ENCODE results near the gene SIT1. TPM values are rescaled to one million over a fixed set of nuclear protein-coding genes. Genes with fewer than 3 reads are reported as not detected.
A peak's percentile ranks its signal among the peaks of the same experiment; 100 is the strongest.

Gene SIT1
- total RNA-seq, 2 experiments from 2014 or later = 18.4 to 19.2 TPM

- H3K27ac Mint-ChIP-seq = peak overlapping the region; percentile 96
- ChIA-PET POLR2A (interaction anchor here (0.6 to 3.9 kb wide), 13 partner anchors 11 to 1336 kb away, joined by 3 to 45 read pairs (median 4); partner anchors contain the start of genes CCDC107, CD72, CREB3 and RMRP), CTCF (interaction anchor here (0.7 to 4.3 kb wide), 26 partner anchors 9 to 532 kb away, joined by 3 to 31 read pairs (median 4); partner anchors contain the start of genes ARHGEF39, CCDC107, CREB3 and RMRP)
- Histone ChIP-seq H3K4me1 (ENCODE audit: insufficient read depth, low read length) (peaks cover 43% of the 10 kb centered on the region), H3K9me3 (ENCODE audit: control insufficient read depth in 1 of 2, insufficient read depth in 1 of 2, low read length in 2 of 2) (no peaks in the 10 kb centered on the region), H3K4me3 (ENCODE audit: low read length) (peak overlapping the region; percentile 94), H3K36me3 (ENCODE audit: insufficient read depth, low read length) (peaks cover 23% of the 10 kb centered on the region), H3K27ac (ENCODE audit: low read depth in 1 of 2, low read length in 2 of 2) (peak overlapping the region; percentile 73 to 89), H3K27me3 (ENCODE audit: control insufficient read depth in 1 of 2, insufficient read depth in 2 of 2, low read length in 2 of 2) (no peaks in the 10 kb centered on the region)
- no peaks in the 10 kb centered on the region for H3K27me3 Mint-ChIP-seq
- intact Hi-C loops (cut with DNase I, micrococcal nuclease) = loop anchor here (1.0 to 10.0 kb wide), 11 partner anchors 43 to 1161 kb away; partner anchors contain the start of genes ATOSB (in 1 of the 2), CCDC107 (in 1 of the 2), CREB3 (in 1 of the 2) and RMRP (in 1 of the 2)
- H3K9me3 Mint-ChIP-seq = no peaks in the 10 kb centered on the region
- TF ChIP-seq, protein P1, sequence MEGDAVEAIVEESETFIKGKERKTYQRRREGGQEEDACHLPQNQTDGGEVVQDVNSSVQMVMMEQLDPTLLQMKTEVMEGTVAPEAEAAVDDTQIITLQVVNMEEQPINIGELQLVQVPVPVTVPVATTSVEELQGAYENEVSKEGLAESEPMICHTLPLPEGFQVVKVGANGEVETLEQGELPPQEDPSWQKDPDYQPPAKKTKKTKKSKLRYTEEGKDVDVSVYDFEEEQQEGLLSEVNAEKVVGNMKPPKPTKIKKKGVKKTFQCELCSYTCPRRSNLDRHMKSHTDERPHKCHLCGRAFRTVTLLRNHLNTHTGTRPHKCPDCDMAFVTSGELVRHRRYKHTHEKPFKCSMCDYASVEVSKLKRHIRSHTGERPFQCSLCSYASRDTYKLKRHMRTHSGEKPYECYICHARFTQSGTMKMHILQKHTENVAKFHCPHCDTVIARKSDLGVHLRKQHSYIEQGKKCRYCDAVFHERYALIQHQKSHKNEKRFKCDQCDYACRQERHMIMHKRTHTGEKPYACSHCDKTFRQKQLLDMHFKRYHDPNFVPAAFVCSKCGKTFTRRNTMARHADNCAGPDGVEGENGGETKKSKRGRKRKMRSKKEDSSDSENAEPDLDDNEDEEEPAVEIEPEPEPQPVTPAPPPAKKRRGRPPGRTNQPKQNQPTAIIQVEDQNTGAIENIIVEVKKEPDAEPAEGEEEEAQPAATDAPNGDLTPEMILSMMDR (IDR thresholded peaks at IDR 0.05) = peak; percentile 98
- peak; percentile 98 to 100 (median 99) for DNase-seq
- peaks cover 33% of the 10 kb centered on the region for H3K4me1 Mint-ChIP-seq (ENCODE audit: low read depth)
- H3K4me3 Mint-ChIP-seq = peak overlapping the region; percentile 99
- peak; percentile 88 for ATAC-seq (ENCODE audit: poor library complexity)
- H3K36me3 Mint-ChIP-seq (ENCODE audit: low read depth) = peaks cover 25% of the 10 kb centered on the region
Measured at GRCh38 chr9:35603986-35604577, 46.6 kb downstream of the SIT1 start.

DNA sequence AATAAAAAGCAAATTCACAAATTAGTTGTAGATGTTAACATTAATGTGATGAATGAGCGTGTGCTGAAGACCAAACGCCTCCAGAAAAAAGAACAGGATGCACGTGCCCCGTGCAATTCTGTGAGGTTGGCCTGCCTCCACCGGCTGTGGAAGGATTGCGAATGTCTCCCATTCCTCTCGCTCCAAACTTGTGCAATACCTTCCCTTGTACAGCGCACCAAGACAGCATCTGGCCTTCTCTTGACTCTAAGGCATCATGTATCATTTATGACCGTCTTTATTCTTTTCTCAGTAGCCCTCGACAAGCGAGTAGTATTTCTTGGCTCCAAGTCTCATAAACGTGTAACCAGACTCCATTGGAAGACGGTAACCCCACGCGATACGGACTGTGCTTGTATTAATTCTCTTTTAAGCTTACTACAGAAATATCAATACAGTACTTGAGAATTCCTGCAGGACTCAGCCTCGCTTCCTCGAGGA is 47.2 kb downstream of the SIT1 start:
- POLR2A ChIA-PET = interaction anchor here (0.6 to 3.9 kb wide), 12 partner anchors 12 to 1336 kb away, joined by 3 to 45 read pairs (median 4); partner anchors contain the start of genes CCDC107, CREB3, RMRP and SIT1
- Mint-ChIP-seq H3K4me1 (ENCODE audit: low read depth) (peaks cover 33% of the 10 kb centered on the region), H3K9me3 (no peaks in the 10 kb centered on the region), H3K4me3 (peak overlapping the region; percentile 99), H3K27ac (peak overlapping the region; percentile 96), H3K27me3 (no peaks in the 10 kb centered on the region), H3K36me3 (ENCODE audit: low read depth) (peaks cover 20% of the 10 kb centered on the region)
- DNase-seq (peak in 5 of 14 experiments; percentile 12 to 55 (median 28)), ATAC-seq (ENCODE audit: poor library complexity) (no peak)
- intact Hi-C loops (cut with DNase I, micrococcal nuclease) = loop anchor here (5.0 to 10.0 kb wide), 4 partner anchors 279 to 1161 kb away; partner anchors contain the start of gene ATOSB (in 1 of the 2)
- peak overlapping the region; percentile 94 for H3K4me3 ChIP-seq (ENCODE audit: low read length)
- TF ChIP-seq, protein P1 (IDR thresholded peaks at IDR 0.05) = no peak
- H3K36me3 ChIP-seq (ENCODE audit: insufficient read depth, low read length) = peaks cover 18% of the 10 kb centered on the region
- no peaks in the 10 kb centered on the region for H3K27me3 ChIP-seq (ENCODE audit: control insufficient read depth in 1 of 2, insufficient read depth in 2 of 2, low read length in 2 of 2)
- no peaks in the 10 kb centered on the region for H3K9me3 ChIP-seq (ENCODE audit: control insufficient read depth in 1 of 2, insufficient read depth in 1 of 2, low read length in 2 of 2)
- CTCF ChIA-PET = interaction anchor here (0.7 to 4.3 kb wide), 26 partner anchors 8 to 531 kb away, joined by 3 to 31 read pairs (median 4); partner anchors contain the start of genes ARHGEF39, CCDC107, CREB3 and RMRP
- H3K4me1 ChIP-seq (ENCODE audit: insufficient read depth, low read length) = peaks cover 43% of the 10 kb centered on the region
- H3K27ac ChIP-seq (ENCODE audit: low read depth in 1 of 2, low read length in 2 of 2) = peak overlapping the region; percentile 52 to 65

DNA sequence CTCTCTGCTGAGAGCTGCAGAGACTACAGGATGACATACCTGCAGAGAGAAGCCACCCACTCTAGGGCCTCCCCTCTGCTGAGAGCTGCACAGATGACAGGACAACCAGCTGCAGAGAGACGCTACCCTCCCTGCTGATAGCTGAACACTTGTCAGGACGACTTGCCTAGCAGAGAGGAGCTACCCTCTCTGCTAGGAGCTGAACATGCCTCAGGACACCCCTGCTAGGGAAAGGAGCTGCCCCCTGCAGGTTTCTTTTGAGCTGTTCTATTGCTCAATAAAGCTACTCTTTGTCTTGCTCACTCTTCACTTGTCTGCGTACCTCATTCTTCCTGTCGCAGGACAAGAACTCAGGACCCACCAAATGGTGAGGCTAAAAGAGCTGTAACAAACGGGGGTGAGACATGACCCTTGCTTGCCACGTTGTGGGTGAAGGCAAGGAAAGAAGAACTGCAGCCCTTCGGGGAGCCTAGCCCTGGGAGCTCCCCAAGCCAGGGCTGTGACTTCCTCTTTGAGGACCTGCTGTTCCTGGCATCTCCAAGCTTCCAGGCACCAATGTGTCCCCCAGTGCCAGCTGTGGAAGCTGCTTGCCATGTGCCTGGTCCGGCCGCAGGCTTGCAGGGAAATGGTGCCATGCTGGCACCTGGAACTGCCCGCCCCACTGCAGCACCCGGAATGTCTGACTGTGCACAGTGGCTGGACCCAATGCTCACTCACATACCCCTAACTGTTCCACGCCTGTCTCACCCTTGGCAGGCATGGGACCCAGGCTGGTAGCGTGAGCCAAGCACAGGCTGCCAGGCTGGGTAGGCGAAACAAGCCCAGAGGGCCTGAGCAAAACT is 50.7 kb downstream of the SIT1 start:
- Mint-ChIP-seq H3K36me3 (ENCODE audit: low read depth) (peaks cover 11% of the 10 kb centered on the region), H3K27me3 (no peaks in the 10 kb centered on the region), H3K4me3 (no peak overlapping the region), H3K4me1 (ENCODE audit: low read depth) (peaks cover 16% of the 10 kb centered on the region), H3K27ac (no peak overlapping the region), H3K9me3 (no peaks in the 10 kb centered on the region)
- CTCF ChIA-PET = interaction anchor here (1.5 kb wide), 1 partner anchor 11 kb away, joined by 4 read pairs; no protein-coding TSS in a partner anchor
- Histone ChIP-seq H3K36me3 (ENCODE audit: insufficient read depth, low read length) (no peaks in the 10 kb centered on the region), H3K4me1 (ENCODE audit: insufficient read depth, low read length) (peaks cover 23% of the 10 kb centered on the region), H3K27me3 (ENCODE audit: control insufficient read depth in 1 of 2, insufficient read depth in 2 of 2, low read length in 2 of 2) (no peaks in the 10 kb centered on the region), H3K9me3 (ENCODE audit: control insufficient read depth in 1 of 2, insufficient read depth in 1 of 2, low read length in 2 of 2) (no peaks in the 10 kb centered on the region), H3K27ac (ENCODE audit: low read depth in 1 of 2, low read length in 2 of 2) (no peak overlapping the region), H3K4me3 (ENCODE audit: low read length) (no peak overlapping the region)
- ATAC-seq (ENCODE audit: poor library complexity) (no peak), DNase-seq (peak in 1 of 14 experiments; percentile 17)
- POLR2A ChIA-PET = no interaction called here
- intact Hi-C loops (cut with DNase I, micrococcal nuclease) = loop anchor here (5.0 to 10.0 kb wide), 4 partner anchors 282 to 1165 kb away; partner anchors contain the start of gene ATOSB (in 1 of the 2)
- TF ChIP-seq, protein P1 (IDR thresholded peaks at IDR 0.05) = no peak

Data from CD4-positive, alpha-beta T cell (primary cell).